ENCODE measurements around the gene LMAN2L. TPM values are rescaled to one million over a fixed set of nuclear protein-coding genes. Genes with fewer than 3 reads are reported as not detected.

The LMAN2L gene
- total RNA-seq, 1 donor from 2014 or later: 28.2 TPM

DNA sequence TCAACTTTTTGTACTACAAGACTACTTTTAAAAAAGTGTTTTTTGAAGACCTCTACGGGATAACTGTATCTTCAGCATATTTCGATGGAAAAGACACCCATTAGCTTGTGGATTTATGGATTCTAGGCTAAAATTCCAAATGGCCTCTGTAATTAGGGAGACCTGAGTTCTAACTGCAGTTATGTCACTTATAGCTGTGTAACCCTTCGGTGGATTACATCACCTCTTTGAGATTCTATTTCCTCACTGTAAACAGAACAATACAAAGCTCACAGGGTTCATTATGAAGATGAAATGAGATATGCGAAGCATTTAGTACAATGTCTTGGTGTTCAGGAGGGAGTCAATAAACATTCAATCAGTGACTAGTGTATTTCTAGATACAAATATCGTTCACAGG, 24.2 kb downstream of the LMAN2L start:
- no peak for DNase-seq (ENCODE audit: low read depth)

DNA sequence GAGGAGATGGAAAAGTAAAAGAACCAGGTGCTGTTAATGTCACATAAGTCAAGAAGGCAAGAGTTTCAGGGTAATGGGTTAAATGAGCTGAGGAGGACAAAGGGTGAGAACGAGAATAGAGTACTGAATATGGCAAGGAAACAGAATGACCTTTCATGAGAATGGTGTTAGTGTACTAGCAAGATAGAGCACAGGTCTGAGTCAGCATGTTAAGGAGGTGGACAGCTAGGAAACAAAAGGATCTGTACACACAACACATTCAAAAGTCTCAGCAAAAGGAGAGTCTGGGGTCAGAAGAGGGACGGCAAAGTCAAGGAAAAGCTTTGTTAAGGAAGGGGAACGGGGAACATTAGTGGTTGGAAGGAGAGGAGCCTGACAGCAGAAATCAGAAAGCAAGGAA, 28.9 kb downstream of the LMAN2L start:
- no peak for DNase-seq (ENCODE audit: low read depth)

DNA sequence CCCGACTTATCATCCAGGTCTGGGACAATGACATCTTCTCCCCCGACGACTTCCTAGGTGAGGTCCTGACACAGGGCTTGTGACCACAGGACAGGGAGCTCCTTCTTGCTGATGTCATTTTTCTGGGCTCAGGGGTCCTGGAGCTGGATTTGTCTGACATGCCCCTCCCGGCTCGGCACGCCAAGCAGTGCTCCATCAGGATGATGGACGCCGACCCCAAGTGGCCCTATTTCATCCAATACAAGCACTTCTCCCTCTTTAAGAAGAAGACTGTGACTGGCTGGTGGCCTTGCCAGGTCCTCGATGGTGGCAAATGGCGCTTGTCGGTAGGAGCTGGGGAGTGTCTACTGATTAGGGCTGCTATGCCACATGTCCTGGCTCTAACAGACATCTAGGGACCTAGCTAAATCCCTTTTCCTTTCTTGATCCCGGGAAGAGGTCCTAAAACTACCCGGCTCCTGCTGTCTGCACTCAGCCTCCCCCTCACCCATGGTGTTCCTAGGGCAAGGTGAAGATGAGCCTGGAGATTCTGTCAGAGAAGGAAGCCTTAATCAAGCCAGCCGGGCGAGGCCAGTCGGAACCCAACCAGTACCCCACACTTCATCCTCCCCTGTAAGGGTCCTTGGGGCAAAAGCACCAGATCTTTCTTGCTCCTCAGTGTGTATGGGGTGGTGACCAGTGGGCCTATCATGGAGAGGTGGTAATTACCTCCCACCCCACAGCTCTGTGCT, 36.7 kb downstream of the LMAN2L start:
- no peak for DNase-seq (ENCODE audit: low read depth)

DNA sequence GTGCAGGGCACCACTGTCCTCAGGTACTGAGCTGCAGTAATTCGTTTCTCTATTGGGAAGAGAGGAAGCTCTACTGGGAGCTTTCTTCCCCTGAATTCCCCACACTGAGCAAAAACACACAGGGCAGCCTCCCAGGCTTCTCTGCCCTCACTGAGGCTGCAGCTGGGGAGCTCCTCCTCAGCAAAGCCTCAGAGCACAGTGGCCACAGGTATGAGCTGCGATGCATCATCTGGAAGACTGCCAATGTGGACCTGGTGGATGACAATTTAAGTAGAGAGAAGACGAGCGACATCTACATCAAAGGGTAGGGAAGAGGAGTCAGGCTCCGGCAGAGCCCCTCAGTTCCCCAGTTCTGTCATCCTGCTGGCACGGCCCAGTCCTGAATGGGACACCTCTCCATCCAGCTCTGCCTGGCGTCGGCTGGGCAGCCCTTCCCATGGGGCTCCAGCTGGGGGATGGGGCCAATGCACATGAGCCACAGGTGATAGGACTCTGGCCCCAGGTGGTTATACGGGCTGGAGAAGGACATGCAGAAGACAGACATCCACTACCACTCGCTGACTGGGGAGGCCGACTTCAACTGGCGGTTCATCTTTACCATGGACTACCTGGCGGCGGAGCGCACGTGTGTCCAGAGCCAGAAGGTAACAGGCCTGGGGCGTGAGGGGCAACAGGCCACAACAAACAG, 37.6 kb downstream of the LMAN2L start:
- DNase-seq (ENCODE audit: low read depth): no peak

DNA sequence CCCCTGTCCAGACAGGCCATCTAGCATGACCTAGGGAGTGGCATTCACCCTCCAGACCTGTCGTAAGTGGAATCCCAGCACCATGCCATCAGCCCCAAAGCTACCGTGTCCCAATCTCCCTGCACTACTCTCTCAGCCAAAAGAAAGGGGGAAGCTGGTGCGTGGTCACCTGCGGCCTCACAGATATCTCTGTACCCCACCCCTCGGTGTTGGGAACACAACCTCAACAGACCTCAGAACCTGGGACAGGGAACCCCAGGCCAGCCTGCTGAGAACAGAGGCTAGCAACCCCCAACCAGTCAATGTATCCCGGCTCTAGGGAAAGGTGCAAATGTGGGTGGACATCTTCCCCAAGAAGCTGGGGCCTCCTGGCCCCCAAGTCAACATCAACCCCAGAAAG, 38.2 kb downstream of the LMAN2L start:
- DNase-seq (ENCODE audit: low read depth): no peak

DNA sequence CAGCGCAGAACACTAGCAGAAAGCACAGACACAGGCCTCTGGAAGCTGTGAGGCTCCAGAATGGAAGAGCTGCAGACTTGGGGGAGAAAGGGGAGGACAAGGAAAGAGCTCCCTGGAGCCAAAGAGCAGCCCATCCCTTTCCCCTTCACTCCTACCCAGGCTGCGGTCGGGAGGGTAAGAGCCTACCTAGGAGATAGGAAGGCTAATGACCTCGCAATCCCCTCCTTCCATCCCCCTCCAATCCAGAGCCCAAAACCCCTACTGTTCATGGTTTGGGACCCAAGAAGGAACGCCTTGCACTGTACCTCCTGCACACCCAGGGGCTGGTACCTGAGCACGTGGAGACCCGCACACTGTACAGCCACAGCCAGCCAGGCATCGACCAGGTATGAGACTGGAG, 39.8 kb downstream of the LMAN2L start:
- DNase-seq (ENCODE audit: low read depth): no peak

DNA sequence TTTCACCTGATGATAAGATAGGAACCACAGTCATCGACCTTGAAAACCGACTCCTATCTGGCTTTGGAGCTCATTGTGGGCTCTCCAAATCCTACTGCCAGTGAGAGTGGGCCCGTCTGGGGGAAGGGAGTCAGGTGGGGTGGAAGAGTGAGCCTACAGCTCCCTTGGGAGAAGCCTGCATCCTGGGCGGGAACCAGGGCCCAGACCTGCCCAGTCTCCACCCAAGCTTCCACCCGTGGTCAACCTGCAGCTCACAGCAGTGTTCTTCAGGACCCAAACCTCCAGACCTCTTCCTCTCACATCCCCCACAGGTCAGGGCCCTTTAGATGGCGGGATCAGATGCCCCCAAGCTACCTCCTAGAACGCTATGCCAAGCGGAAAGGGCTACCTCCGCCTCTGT, 40.2 kb downstream of the LMAN2L start:
- DNase-seq (ENCODE audit: low read depth): no peak

DNA sequence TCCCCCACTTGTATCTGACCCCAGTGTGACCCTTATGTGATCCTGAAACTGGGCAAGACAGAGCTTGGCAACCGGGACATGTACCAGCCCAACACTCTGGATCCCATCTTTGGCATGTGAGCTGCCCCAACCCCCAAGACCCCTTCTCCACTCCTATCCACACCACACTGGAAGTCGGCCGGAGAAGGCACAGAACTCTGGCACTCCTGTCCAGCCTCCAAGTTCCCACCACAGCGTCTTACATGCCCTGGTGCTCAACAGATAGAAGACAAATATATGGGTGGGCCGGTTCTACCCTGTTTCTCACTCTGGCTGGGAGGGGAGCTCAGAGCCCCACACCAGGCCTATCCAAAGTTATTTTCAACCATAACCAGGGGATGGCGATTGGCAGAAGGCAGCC, 40.8 kb downstream of the LMAN2L start:
- no peak for DNase-seq (ENCODE audit: low read depth)

DNA sequence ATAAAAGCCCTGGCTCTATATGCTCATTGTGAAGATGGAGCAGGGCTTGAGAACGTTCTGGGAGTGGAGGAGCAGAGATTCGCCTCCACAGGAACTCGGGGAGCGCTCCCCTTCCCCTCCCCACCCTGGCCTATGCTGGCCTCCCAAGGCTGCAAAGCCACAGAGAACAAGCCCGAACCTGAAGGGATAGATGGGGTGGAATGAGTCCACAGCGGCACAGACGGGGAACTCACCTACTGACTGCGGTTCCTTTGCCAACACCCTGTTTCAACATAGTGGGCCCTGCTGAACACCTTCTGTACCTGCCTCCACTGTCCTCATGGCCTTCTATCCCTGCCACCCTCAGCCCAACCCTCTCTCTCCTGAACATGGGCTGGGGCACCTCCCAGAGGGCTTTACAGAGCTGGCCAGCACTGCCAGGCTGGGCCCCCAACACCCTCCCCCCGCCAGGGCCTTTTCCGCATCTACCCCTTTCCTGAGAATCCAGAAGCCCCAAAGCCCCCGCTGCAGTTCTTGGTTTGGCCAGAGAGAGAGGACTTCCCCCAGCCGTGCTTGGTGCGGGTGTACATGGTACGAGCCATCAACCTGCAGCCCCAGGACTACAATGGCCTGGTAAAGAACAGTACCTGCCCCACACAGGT, 41.5 kb downstream of the LMAN2L start:
- no peak for DNase-seq (ENCODE audit: low read depth)

DNA sequence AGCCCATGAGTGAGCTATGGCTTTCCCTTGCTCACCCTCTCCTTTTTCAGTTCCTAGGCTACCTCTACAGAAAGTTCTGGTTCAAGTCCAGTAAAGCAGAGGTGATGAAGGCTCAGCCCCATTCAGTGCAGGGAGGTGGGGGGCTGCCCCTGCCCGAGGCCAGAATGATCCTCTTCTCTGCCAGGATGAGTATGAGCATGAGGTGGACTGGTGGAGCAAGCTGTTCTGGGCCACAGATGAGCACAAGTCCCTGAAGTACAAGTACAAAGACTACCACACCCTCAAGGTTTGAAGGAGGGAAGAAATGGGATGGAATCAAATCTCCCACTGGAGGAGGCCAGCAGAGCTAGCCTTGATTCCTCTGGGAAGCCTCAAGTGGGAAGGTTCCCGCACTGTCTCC, 42.4 kb downstream of the LMAN2L start:
- DNase-seq (ENCODE audit: low read depth): no peak

DNA sequence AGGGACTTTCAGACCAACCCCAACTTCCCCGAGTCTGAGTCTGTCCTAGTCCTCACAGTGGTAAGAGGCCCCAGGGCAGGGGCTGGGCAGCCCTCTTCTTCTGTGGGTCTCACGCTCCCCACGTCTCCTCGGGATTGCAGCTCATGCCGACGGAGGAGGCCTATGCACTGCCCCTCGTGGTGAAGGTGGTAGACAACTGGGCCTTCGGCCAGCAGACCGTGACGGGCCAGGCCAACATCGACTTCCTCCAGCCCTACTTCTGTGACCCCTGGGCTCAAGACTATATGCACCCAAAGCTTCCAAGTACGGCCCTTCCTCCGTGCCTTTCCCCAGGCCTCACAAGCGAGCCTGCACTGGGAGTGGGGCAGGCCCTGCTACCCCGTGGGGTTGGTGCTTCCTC, 44.3 kb downstream of the LMAN2L start:
- DNase-seq (ENCODE audit: low read depth): no peak

DNA sequence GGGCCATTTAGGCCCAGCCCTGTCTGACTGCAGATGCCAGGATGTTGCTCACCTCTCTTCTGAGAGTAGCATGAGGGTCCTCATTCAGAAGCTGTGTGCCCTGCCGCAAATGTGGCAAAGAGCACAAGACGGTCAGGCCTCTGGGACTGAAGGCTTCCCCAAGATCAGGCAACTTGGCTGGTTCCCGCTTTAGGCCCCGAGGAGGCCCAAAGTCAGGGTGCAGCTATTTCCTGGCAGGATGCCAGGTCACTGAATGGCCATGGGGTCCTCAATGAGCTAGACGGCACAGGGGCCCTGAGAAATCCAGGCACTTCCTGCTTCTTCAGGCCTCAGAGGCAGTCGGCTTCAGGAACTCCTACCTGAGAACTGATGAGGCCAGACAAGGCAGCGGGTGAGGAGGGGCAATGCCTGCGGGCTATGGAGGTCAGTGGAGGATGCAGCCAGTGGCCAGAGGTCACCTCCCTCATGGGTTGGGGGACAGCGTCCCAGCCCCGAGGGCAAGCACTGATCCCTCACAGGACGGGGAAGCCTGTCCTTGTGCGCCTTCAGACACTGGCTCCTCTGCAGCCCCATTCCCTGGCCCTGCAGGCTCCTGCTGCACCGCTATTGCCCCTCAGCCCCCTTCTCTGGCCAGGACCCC, 44.9 kb downstream of the LMAN2L start:
- DNase-seq (ENCODE audit: low read depth): no peak

DNA sequence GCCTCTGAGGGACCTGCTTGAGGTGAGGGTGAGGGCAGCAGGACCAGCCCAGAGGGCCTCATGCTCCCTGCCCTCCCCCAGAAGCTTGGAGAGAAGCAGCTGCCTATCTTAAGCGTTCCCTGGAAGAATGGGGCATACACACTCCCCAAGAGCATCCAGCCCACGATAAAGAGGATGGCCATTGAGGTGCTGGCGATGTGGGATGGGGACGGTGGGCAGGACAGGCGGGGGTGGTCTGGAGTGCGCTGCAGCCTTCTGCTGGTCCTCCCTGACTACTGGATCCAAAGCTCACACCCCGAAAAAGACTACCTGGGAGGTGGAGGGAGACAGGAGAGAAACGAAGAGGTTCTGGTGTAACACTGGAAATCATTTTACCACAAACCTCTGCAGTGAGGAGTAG, 45.6 kb downstream of the LMAN2L start:
- DNase-seq (ENCODE audit: low read depth): no peak

DNA sequence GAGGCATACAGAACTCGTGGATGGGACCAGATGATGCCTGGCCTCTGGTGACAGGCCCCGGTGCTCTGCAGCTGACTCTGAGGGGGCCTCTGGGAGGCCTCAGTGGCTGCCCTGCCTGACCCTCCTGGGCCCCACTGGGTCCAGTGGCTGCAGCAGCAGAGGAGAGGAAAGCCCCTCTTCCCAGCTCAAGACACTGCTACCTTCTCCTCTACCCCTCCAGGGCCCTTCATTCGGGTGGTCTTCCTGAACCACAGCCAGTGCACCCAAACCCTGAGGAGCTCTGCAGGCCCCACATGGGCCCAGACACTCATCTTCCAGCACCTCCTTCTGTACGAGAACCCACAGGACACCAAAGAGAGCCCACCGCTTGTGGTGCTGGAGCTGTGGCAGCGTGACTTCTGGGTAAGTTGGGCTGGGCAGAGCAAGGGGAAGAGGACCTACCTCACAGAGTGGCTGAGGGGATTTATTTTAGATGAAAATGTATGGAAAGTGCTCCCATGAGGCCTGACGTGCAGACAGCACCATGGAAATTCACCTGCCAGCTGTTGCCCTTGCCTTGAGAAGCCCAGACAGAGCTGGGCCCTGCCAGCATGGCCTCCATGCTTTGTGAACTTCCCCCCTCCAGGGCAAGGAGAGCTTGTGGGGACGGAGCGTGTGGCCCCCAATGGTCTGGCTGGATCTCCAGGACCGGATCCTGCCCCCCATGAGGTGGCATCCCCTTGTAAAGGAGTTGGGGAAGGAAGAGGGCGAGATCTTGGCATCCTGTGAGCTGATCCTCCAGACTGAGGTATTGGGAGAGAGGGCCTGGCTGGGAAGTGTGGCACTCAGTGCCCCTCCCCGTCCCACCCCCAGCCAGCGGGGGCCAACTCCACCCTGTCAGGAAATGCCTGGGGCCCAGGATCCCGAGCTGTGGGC, 46.3 kb downstream of the LMAN2L start:
- DNase-seq (ENCODE audit: low read depth): no peak

DNA sequence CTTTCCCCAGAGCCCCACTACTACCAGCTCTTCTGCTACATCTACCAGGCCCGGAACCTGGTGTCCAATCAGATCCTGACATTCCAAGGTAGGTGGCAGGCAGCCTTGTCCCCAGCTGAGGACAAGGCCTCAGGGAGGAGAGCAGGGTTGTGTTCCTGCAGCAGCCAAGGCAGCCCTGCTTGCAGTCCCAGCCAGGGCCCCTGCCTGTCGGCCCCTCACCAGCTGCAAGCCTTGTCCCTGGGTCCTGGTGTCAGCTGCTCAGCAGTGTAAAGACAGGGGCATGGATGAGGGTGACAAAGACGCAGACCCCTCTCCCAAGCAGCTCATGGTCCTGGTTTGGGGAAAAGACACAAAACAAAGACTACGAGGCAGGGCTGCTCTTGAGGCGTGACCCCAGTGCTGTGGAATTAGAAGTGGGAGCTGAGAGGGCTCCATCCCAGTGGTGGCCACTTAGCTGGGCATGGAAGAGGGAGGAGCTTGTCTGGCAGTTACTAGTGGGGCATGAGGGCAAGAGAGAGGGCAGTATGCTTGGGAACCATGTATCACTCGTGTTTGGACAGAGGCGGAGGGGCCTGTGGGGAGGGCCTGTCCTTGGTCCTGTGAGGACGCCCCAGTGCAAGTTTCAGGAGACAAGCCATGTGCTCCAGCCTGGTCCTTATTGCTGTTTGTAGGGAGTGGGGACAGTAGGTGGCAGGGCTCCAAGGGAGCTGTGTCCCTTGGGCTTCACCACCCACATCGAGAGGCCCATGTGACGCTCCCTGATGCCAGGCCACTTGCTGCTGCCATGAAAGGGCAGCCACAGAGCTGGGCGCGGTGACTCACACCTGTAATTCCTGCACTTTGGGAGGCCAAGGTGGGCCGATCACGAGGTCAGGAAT, 47.5 kb downstream of the LMAN2L start:
- no peak for DNase-seq (ENCODE audit: low read depth)

DNA sequence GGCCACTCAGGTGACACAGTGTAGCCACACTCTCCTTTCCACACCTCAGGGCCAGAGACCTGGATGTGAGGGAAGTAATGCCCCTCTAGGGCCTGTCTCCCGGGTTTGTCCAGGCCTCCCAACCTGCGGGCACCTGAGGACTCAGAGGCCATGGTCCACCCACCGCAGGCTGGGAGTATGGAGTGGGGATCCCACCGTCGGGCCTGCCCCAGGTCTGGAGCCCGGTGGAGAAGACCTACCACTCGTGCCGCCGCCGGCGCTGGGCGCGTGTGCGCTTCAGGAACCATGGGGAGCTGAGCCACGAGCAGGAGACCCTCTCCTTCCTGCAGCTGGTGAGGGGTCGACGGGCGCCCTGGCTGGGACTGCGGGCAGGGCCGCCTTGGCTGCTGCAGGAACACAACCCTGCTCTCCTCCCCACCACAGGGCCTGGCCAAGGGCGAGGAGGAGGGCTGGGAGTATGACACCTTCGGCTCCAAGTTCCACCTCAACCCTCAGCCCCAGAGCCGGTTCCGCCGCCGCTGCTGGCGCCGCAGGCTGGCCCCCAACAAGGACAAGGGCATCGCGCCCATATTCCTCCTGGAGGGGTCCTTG, 48.7 kb downstream of the LMAN2L start:
- DNase-seq (ENCODE audit: low read depth): no peak

DNA sequence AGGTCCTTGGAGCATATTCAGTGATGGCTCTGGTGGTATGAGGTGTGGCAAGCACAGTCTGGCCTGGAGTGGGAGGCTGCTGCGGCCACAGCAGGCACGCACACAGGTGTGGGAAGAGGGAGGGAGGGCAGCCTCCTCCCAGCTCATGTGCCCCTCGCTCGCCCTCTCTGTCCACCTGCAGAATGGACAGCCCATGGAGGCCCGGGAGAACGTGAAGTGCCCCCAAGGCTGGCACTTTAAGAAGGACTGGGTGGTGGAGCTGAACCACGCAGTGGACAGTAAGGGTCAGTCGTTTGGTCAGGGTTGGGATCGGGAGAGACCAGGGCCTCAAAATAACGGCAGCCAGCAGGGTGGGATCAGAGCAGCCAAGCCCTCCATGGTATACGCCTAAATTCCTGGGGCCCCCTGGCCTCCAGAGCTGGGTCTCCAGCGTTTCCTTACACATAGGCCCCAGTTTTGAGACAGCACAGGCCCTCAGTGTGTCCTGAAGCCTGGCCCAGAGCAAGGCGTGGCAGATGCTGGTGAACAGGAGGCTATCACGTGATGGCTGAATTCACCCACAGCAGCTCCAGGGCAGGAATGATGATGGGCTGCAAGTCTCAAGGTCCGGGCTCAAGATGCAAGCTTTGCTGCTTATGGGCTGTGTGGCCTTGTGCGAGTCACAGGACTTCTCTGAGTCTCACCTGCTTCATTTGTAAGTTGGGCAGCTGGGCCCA, 49.4 kb downstream of the LMAN2L start:
- no peak for DNase-seq (ENCODE audit: low read depth)

DNA sequence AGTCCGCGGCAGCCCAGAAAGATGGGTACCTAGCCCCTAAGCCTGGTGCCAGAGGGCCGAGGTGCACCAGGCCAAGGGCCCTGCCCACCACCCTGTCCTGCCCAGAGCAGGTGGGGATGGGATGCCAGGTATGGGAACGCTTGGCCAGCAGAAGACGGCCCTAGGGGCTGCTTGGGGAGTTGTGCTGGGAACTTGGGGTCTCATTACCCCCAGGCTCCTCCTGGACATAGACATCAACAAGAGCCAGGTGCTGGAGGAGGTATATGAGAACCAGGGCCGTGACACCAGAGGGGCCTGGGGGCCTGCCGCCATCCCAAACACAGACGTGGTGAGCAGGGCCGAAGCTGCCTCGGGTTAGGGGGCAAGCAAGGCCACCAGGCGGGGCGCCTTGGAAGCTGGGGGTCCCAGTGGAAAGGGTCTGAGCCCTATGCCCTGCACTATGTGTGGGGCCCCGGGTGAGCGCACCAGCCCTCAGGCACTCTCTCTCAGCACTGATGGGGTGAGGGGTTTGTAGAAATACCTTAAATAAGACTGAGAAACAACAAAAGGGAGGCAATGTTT, 50.4 kb downstream of the LMAN2L start:
- no peak for DNase-seq (ENCODE audit: low read depth)
